Vagina (tissue), 2 donors: ENCODE measurements around the gene SPOCK1. TPM values are rescaled to one million over a fixed set of nuclear protein-coding genes. Genes with fewer than 3 reads are reported as not detected.

Source experiments
- DNase-seq, 2 donors: peaks; one replicate each; pipeline ENCODE4 v3.0.0-alpha.2; 2017; ENCODE audit errors: extremely low spot score in 2 of 2
- H3K27ac ChIP-seq: fragments of 200-600 bp; sonication (generic); one replicate; pipeline ENCODE4 v1.5.1; 2019
- H3K27me3 ChIP-seq: fragments of 200-600 bp; sonication (generic); one replicate; pipeline ENCODE4 v1.5.1; 2019
- H3K36me3 ChIP-seq, 2 donors: fragments of 200-600 bp; sonication (generic); one replicate each; pipeline ENCODE4 v1.5.1; 2017 to 2019
- H3K4me1 ChIP-seq: fragments of 200-600 bp; sonication (generic); one replicate; pipeline ENCODE4 v1.5.1; 2019
- H3K4me3 ChIP-seq, 2 donors: fragments of 200-600 bp; sonication (generic); 1 replicate in 1 of 2; 2 replicates in 1 of 2; pipeline ENCODE4 v1.5.1; 2016 to 2019
- H3K9me3 ChIP-seq: fragments of 200-600 bp; sonication (generic); one replicate; pipeline ENCODE4 v1.5.1; 2019
- POLR2A ChIP-seq, 2 donors: fragments of 450-650 bp; IDR thresholded peaks; one replicate each; pipeline ENCODE4 v1.6.1; 2017; ENCODE audit warnings: antibody characterized with exemption in 2 of 2, mild to moderate bottlenecking in 2 of 2, moderate library complexity in 2 of 2
- POLR2AphosphoS5 ChIP-seq, 2 donors: sonication (generic); formaldehyde crosslinking; IDR thresholded peaks; one replicate each; pipeline ENCODE4 v1.9.0; 2017; ENCODE audit warnings: antibody characterized with exemption in 2 of 2, mild to moderate bottlenecking in 2 of 2, low read depth in 1 of 2; ENCODE audit not compliant: insufficient read depth in 1 of 2
- intact Hi-C: fragments of 100-400 bp; cut with DNase I; formaldehyde crosslinking; loops from one replicate; pipeline ENCODE4 v1.15.1; 2023
- total RNA-seq: library from RNA; depleted of rRNA; stranded (reverse); fragments of >200 nt; gene quantifications from one replicate; pipeline ENCODE4 v1.2.3, GENCODE V29; 2016
- TF ChIP-seq, protein P1 (sequence below), 3 experiments: fragments of 450-650 bp in 2 of 3; fragments of 200-600 bp in 1 of 3; sonication (generic) in 1 of 3; IDR thresholded peaks; one replicate each; pipeline ENCODE4 v1.5.1; 2017 to 2019; ENCODE audit warnings: antibody characterized with exemption in 3 of 3, mild to moderate bottlenecking in 2 of 3, moderate library complexity in 2 of 3

The SPOCK1 gene
- total RNA-seq, 1 donor from 2014 or later = 70.7 TPM

DNA sequence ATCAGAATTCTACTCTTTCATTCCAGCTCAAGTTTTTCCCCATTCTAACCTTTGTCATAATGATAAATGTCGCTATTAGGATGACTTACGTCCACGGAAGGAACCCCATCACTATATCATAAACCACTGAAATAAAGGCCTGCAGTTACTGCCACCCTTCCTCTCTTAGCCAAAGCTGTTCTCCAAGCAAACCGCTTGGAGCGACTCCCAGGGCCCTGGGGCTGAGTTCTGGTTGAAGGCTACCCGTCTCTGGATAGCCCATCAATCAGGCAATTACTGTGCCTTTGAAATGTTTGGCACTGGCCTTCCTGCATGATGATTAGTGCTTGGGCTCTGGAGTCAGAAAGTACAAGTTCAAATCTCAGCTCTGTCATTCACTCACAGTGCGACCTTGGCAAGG, 386.0 kb downstream of the SPOCK1 start:
- H3K27ac ChIP-seq = no peak overlapping the region
- no peaks in the 10 kb centered on the region for H3K36me3 ChIP-seq
- no peaks in the 10 kb centered on the region for H3K4me1 ChIP-seq
- DNase-seq = no peak
- no peak overlapping the region for H3K4me3 ChIP-seq
- intact Hi-C loops = no loop called here
- no peaks in the 10 kb centered on the region for H3K9me3 ChIP-seq
- no peak for TF ChIP-seq POLR2A (IDR thresholded peaks at IDR 0.05)
- TF ChIP-seq, protein P1, sequence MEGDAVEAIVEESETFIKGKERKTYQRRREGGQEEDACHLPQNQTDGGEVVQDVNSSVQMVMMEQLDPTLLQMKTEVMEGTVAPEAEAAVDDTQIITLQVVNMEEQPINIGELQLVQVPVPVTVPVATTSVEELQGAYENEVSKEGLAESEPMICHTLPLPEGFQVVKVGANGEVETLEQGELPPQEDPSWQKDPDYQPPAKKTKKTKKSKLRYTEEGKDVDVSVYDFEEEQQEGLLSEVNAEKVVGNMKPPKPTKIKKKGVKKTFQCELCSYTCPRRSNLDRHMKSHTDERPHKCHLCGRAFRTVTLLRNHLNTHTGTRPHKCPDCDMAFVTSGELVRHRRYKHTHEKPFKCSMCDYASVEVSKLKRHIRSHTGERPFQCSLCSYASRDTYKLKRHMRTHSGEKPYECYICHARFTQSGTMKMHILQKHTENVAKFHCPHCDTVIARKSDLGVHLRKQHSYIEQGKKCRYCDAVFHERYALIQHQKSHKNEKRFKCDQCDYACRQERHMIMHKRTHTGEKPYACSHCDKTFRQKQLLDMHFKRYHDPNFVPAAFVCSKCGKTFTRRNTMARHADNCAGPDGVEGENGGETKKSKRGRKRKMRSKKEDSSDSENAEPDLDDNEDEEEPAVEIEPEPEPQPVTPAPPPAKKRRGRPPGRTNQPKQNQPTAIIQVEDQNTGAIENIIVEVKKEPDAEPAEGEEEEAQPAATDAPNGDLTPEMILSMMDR (IDR thresholded peaks at IDR 0.05) = no peak
- TF ChIP-seq POLR2AphosphoS5 (IDR thresholded peaks at IDR 0.05; ENCODE audit: insufficient read depth in 1 of 2, low read depth in 1 of 2) = no peak
- H3K27me3 ChIP-seq = no peaks in the 10 kb centered on the region

DNA sequence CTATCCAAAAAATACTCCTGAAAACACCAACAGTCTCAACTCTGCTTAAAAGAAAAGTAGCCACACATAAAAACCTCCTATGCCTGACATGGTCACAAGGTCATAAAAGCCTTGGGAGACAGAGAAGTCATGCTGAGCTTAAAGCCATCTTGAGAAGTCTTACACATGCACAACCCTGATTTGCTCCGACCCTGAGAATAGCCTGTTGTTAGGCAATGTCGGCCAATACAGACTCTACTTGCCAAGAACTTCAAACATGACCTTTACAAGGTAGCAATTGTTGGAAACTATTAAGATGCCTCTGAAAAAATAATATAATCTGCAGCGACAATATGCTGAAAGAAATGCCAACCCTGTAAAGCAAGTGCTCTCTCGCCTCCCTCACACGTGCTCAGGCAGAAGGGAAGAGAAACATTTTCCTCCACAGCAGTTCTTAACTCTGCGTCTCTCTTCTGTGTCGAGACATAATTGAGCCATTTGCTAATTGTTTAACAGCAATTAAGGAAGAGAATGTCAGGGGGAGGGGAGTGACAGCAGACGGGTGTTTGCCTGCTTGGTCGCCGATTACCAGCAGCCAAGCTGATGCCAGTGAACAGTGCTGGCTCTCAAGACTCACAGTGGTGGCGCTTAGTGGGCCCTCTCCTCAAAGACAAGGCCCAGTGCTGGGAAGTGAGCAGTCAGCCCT, 393.6 kb downstream of the SPOCK1 start:
- peaks cover 11% of the 10 kb centered on the region for H3K4me1 ChIP-seq
- TF ChIP-seq, protein P1 (IDR thresholded peaks at IDR 0.05) = no peak
- TF ChIP-seq POLR2A (IDR thresholded peaks at IDR 0.05) (no peak), POLR2AphosphoS5 (IDR thresholded peaks at IDR 0.05; ENCODE audit: insufficient read depth in 1 of 2, low read depth in 1 of 2) (no peak)

DNA sequence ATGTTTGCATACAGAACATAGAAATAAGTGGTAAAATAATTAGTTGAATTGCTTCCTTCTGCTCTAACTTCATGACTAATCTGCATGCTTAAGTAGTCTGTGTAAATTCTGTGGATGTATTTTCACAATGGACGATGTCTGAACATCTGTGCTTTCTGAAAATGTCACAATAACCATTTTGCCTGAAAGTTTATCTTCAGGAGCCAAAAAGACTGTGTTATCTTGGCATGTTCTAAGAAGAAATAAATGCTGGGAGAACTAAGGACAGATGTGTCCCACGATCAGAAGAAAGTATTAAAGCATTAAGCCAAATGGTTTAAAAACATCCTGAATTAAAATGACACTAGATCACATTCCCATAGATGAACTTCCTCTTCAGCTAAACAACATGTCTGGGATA, 397.6 kb downstream of the SPOCK1 start:
- no peak for DNase-seq
- intact Hi-C loops = no loop called here
- no peaks in the 10 kb centered on the region for H3K27me3 ChIP-seq
- no peaks in the 10 kb centered on the region for H3K36me3 ChIP-seq
- H3K4me3 ChIP-seq = no peak overlapping the region
- peak overlapping the region; percentile 30 for H3K27ac ChIP-seq
- peaks cover 11% of the 10 kb centered on the region for H3K4me1 ChIP-seq
- H3K9me3 ChIP-seq = no peaks in the 10 kb centered on the region
- TF ChIP-seq, protein P1 (IDR thresholded peaks at IDR 0.05) = no peak
- no peak for TF ChIP-seq POLR2AphosphoS5 (IDR thresholded peaks at IDR 0.05; ENCODE audit: insufficient read depth in 1 of 2, low read depth in 1 of 2)
- TF ChIP-seq POLR2A (IDR thresholded peaks at IDR 0.05) = no peak

More for the DNA sequence above, 393.6 kb downstream of the SPOCK1 start:
- Histone ChIP-seq H3K36me3 (no peaks in the 10 kb centered on the region), H3K27ac (no peak overlapping the region), H3K9me3 (no peaks in the 10 kb centered on the region), H3K27me3 (no peaks in the 10 kb centered on the region), H3K4me3 (no peak overlapping the region)
- intact Hi-C loops = no loop called here
- no peak for DNase-seq

DNA sequence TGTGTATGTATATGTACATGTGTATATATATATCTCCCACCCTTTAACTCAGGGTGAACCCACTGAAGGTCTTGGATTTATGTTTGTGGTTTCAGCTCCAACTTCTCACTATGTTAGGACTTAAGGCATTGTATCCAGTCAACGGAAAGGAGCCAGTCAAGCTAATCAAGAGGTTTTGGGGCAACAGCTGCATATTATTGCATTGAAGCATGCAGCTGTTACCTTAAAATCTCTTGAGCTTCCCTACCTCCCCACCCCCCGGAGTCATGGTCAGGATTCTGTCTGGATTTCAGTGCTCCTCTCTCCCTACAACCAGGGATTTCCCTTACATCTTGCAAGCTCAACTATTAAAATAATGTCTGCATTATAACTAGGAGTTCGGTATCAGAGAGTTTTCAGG, 399.5 kb downstream of the SPOCK1 start:
- Histone ChIP-seq H3K4me1 (peaks cover 11% of the 10 kb centered on the region), H3K27me3 (no peaks in the 10 kb centered on the region), H3K9me3 (no peaks in the 10 kb centered on the region), H3K4me3 (no peak overlapping the region), H3K36me3 (no peaks in the 10 kb centered on the region), H3K27ac (no peak overlapping the region)
- DNase-seq = no peak
- intact Hi-C loops = no loop called here
- TF ChIP-seq, protein P1 (IDR thresholded peaks at IDR 0.05) = no peak
- TF ChIP-seq POLR2AphosphoS5 (IDR thresholded peaks at IDR 0.05; ENCODE audit: insufficient read depth in 1 of 2, low read depth in 1 of 2) (no peak), POLR2A (IDR thresholded peaks at IDR 0.05) (no peak)

DNA sequence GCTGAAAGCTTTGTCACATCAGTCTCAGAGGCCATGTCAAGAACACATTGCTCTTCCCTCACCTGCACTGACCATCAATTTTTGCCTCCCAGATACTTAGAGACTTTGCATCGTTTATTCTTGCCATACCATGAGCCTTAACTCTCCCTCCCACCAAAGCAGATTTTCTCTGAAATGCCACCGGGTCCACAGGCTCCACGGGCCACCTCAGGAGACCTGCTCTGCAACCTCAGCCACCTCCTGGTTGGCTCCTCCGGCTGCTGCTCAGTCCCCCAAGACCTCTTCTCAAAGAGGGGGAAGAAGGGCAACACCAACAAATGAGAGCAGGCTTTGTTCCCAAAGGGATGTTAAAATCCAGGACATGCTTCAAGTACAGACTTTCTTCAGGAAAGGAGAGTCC, 400.5 kb downstream of the SPOCK1 start:
- no peak for DNase-seq
- Histone ChIP-seq H3K36me3 (no peaks in the 10 kb centered on the region), H3K4me3 (no peak overlapping the region)

More for the DNA sequence above, 400.5 kb downstream of the SPOCK1 start:
- TF ChIP-seq POLR2AphosphoS5 (IDR thresholded peaks at IDR 0.05; ENCODE audit: insufficient read depth in 1 of 2, low read depth in 1 of 2) = no peak
- no peak for TF ChIP-seq POLR2A (IDR thresholded peaks at IDR 0.05)
- TF ChIP-seq, protein P1 (IDR thresholded peaks at IDR 0.05) = no peak
- Histone ChIP-seq H3K27me3 (no peaks in the 10 kb centered on the region), H3K27ac (no peak overlapping the region), H3K9me3 (no peaks in the 10 kb centered on the region), H3K4me1 (peaks cover 11% of the 10 kb centered on the region)
- intact Hi-C loops = no loop called here
